SK-N-SH (cell line): Measurements from ENCODE around the gene CHD8.

Experiments
- CTCF ChIP-seq: fragments of 200-600 bp; sonication (generic); IDR thresholded peaks from 2 replicates; pipeline ENCODE4 v1.6.1; 2017; ENCODE audit warnings: antibody characterized with exemption, mild to moderate bottlenecking, moderate library complexity
- ELF1 ChIP-seq: IDR thresholded peaks from 2 replicates; pipeline ENCODE4 v1.4.0; 2012
- EP300 ChIP-seq, 2 experiments: IDR thresholded peaks; 2 replicates each; pipeline versions ENCODE4 v1.4.0 to v1.6.1; 2012; ENCODE audit warnings: borderline replicate concordance in 1 of 2, low read depth in 1 of 2, low read length in 1 of 2
- FOXM1 ChIP-seq: IDR thresholded peaks from 2 replicates; pipeline ENCODE4 v1.4.0; 2012; ENCODE audit warnings: low read depth, mild to moderate bottlenecking
- GABPA ChIP-seq: IDR thresholded peaks from 2 replicates; pipeline ENCODE4 v1.4.0; 2012; ENCODE audit warnings: low read depth, mild to moderate bottlenecking
- NRF1 ChIP-seq: IDR thresholded peaks from 2 replicates; pipeline ENCODE4 v1.6.1; 2012; ENCODE audit warnings: low read depth, mild to moderate bottlenecking, low read length
- POLR2AphosphoS5 ChIP-seq: IDR thresholded peaks from 2 replicates; pipeline ENCODE4 v1.6.1; 2012; ENCODE audit warnings: low read depth, low read length
- RAD21 ChIP-seq: IDR thresholded peaks from 2 replicates; pipeline ENCODE4 v1.6.1; 2012; ENCODE audit warnings: mild to moderate bottlenecking, low read length
- RCOR1 ChIP-seq: fragments of 150-350 bp; IDR thresholded peaks from 2 replicates; pipeline ENCODE4 v1.6.1; 2017; ENCODE audit warnings: antibody characterized with exemption, low read length
- REST ChIP-seq: IDR thresholded peaks from 2 replicates; pipeline ENCODE4 v1.6.1; 2012; ENCODE audit warnings: mild to moderate bottlenecking, low read depth, low read length, moderate library complexity
- SIN3A ChIP-seq: IDR thresholded peaks from 2 replicates; pipeline ENCODE4 v1.6.1; 2012; ENCODE audit warnings: low read depth, mild to moderate bottlenecking, low read length, moderate library complexity, borderline replicate concordance
- TAF1 ChIP-seq: IDR thresholded peaks from 2 replicates; pipeline ENCODE4 v1.6.1; 2012; ENCODE audit warnings: low read depth, mild to moderate bottlenecking, low read length, moderate library complexity, borderline replicate concordance
- TEAD4 ChIP-seq: IDR thresholded peaks from 2 replicates; pipeline ENCODE4 v1.4.0; 2012; ENCODE audit warnings: mild to moderate bottlenecking, borderline replicate concordance; ENCODE audit not compliant: insufficient read depth
- USF2 ChIP-seq: fragments of 150-350 bp; IDR thresholded peaks from 2 replicates; pipeline ENCODE4 v1.6.1; 2017; ENCODE audit warnings: antibody characterized with exemption, low read length, low read depth, borderline replicate concordance

GRCh38 chr14:21408147-21408546, 47.8 kb downstream of the CHD8 start:
- TF ChIP-seq GABPA: no peak
- TF ChIP-seq CTCF: no peak
- no peak for TF ChIP-seq ELF1
- TF ChIP-seq USF2: no peak
- TF ChIP-seq FOXM1: no peak
- no peak for TF ChIP-seq RCOR1
- no peak for TF ChIP-seq EP300 (IDR thresholded peaks at IDR 0.05; ENCODE audit: borderline replicate concordance in 1 of 2, low read depth in 1 of 2, low read length in 1 of 2)
- no peak for TF ChIP-seq TAF1
- TF ChIP-seq NRF1: no peak
- no peak for TF ChIP-seq SIN3A
- no peak for TF ChIP-seq REST
- TF ChIP-seq RAD21: no peak
- TF ChIP-seq POLR2AphosphoS5: no peak
- TF ChIP-seq TEAD4: no peak
